22Rv1 (cell line): Measurements from ENCODE around the gene TTC33.

Source experiments
- CTCF ChIP-seq: fragments of 450-650 bp; IDR thresholded peaks from 2 replicates; pipeline ENCODE4 v1.5.1; 2017; ENCODE audit warnings: mild to moderate bottlenecking
- ZFX ChIP-seq: fragments of 450-650 bp; IDR thresholded peaks from 2 replicates; pipeline ENCODE4 v1.6.1; 2017; ENCODE audit warnings: antibody characterized with exemption, borderline replicate concordance

GRCh38 chr5:40627706-40628105 is 128.1 kb downstream of the TTC33 start:
- TF ChIP-seq CTCF: no peak
- no peak for TF ChIP-seq ZFX
